ENCODE results near the gene NANOS2. TPM values are rescaled to one million over a fixed set of nuclear protein-coding genes. Genes with fewer than 3 reads are reported as not detected.

The NANOS2 gene
- total and polyA plus RNA-seq, 9 of the 15 experiments (the other 6 are each of a cell fraction or from before 2014, with no cell fraction given): not detected

DNA sequence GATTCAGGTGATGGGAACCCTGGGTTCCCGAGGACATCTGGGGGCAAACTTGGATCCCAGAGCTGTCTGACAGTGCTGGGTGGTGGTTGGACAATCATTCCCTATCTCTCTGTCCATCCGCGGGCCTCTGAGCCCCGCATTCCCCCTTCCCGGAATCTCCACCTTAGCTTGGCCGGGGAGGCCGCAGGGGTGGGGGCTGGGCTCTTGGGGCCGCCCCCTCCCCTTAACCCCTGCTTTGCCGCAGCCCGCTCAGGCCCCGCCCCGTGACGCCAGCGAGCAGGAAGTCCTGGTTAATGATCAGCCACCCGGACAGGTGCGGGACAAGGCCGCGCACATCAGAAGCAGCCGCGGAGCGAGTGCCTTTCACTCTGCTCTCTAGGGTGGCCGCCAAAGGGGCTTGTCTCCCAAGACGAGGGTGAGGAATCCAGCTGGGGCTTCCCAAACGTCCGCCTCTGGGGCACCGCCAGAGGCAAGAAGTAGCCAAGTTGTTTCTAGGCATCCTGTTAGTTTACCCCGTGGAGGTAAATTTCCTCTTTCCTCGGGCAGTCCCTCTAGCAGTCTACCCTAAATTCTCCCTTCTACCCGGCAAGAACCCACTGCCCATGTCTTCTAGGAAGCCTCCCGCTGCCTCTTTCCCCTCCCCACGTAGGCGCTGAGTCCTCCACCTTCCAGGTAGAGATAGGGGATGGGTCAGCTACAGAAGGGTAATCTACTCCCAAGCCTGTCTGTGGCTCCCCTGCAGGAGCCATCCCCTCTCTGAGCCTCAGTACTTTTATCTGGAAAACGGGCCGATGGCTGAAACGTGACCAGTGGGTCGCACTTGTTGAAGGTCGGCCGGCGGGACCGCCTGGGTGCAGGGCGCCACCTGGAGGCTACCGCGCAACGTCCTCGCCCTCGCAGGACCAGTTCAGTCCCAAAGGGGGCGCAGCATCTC is 31.7 kb downstream of the NANOS2 start (continued):
- peak; percentile 40 to 47; a peak in 3 of 4 replicates for TF ChIP-seq NRF1 (conservative IDR thresholded peaks at IDR 0.05 in 1 of 2, IDR thresholded peaks at IDR 0.05 in 1 of 2)
- TF ChIP-seq HNRNPL (IDR thresholded peaks at IDR 0.05; ENCODE audit: low read depth, low read length): no peak
- TF ChIP-seq, protein P1, sequence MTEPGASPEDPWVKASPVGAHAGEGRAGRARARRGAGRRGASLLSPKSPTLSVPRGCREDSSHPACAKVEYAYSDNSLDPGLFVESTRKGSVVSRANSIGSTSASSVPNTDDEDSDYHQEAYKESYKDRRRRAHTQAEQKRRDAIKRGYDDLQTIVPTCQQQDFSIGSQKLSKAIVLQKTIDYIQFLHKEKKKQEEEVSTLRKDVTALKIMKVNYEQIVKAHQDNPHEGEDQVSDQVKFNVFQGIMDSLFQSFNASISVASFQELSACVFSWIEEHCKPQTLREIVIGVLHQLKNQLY (CRISPR knock-in tag; conservative IDR thresholded peaks at IDR 0.05): no peak
- TF ChIP-seq, protein P2, sequence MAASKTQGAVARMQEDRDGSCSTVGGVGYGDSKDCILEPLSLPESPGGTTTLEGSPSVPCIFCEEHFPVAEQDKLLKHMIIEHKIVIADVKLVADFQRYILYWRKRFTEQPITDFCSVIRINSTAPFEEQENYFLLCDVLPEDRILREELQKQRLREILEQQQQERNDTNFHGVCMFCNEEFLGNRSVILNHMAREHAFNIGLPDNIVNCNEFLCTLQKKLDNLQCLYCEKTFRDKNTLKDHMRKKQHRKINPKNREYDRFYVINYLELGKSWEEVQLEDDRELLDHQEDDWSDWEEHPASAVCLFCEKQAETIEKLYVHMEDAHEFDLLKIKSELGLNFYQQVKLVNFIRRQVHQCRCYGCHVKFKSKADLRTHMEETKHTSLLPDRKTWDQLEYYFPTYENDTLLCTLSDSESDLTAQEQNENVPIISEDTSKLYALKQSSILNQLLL (CRISPR knock-in tag; IDR thresholded peaks at IDR 0.05; ENCODE audit: borderline replicate concordance): no peak
- TF ChIP-seq ZNF583 (CRISPR knock-in tag; IDR thresholded peaks at IDR 0.05): no peak
- TF ChIP-seq TAF15 (IDR thresholded peaks at IDR 0.05; ENCODE audit: low read depth, low read length): no peak
- TF ChIP-seq NEUROD1 (IDR thresholded peaks at IDR 0.05; ENCODE audit: borderline replicate concordance, low read depth, low read length, partially characterized antibody): peak; percentile 69
- TF ChIP-seq ARNT (IDR thresholded peaks at IDR 0.05): peak; percentile 80 to 97
- no peak for TF ChIP-seq PTTG1 (tag; IDR thresholded peaks at IDR 0.05; ENCODE audit: low read depth)
- TF ChIP-seq SOX6 (IDR thresholded peaks at IDR 0.05): peak; percentile 64
- TF ChIP-seq E2F5 (CRISPR knock-in tag; IDR thresholded peaks at IDR 0.05): no peak
- TF ChIP-seq ZNF445 (CRISPR knock-in tag; IDR thresholded peaks at IDR 0.05; ENCODE audit: low read depth): no peak
- TF ChIP-seq, protein P3, sequence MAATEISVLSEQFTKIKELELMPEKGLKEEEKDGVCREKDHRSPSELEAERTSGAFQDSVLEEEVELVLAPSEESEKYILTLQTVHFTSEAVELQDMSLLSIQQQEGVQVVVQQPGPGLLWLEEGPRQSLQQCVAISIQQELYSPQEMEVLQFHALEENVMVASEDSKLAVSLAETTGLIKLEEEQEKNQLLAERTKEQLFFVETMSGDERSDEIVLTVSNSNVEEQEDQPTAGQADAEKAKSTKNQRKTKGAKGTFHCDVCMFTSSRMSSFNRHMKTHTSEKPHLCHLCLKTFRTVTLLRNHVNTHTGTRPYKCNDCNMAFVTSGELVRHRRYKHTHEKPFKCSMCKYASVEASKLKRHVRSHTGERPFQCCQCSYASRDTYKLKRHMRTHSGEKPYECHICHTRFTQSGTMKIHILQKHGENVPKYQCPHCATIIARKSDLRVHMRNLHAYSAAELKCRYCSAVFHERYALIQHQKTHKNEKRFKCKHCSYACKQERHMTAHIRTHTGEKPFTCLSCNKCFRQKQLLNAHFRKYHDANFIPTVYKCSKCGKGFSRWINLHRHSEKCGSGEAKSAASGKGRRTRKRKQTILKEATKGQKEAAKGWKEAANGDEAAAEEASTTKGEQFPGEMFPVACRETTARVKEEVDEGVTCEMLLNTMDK (IDR thresholded peaks at IDR 0.05; ENCODE audit: borderline replicate concordance, insufficient read depth, low read depth, low read length, poor library complexity, severe bottlenecking): peak; percentile 98
- TF ChIP-seq MEF2D (tag; conservative IDR thresholded peaks at IDR 0.05; ENCODE audit: low read depth): no peak
- TF ChIP-seq CCNT2 (IDR thresholded peaks at IDR 0.05; ENCODE audit: borderline replicate concordance, extremely low read depth, insufficient read length, low read depth, low read length): no peak
- TF ChIP-seq, protein P4, sequence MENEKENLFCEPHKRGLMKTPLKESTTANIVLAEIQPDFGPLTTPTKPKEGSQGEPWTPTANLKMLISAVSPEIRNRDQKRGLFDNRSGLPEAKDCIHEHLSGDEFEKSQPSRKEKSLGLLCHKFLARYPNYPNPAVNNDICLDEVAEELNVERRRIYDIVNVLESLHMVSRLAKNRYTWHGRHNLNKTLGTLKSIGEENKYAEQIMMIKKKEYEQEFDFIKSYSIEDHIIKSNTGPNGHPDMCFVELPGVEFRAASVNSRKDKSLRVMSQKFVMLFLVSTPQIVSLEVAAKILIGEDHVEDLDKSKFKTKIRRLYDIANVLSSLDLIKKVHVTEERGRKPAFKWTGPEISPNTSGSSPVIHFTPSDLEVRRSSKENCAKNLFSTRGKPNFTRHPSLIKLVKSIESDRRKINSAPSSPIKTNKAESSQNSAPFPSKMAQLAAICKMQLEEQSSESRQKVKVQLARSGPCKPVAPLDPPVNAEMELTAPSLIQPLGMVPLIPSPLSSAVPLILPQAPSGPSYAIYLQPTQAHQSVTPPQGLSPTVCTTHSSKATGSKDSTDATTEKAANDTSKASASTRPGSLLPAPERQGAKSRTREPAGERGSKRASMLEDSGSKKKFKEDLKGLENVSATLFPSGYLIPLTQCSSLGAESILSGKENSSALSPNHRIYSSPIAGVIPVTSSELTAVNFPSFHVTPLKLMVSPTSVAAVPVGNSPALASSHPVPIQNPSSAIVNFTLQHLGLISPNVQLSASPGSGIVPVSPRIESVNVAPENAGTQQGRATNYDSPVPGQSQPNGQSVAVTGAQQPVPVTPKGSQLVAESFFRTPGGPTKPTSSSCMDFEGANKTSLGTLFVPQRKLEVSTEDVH (IDR thresholded peaks at IDR 0.05; ENCODE audit: low read depth, partially characterized antibody): no peak

Data from K562 (cell line).